Type B pancreatic cell (in vitro differentiated cells): ENCODE data around the gene SIGLEC6. TPM values are rescaled to one million over a fixed set of nuclear protein-coding genes. Genes with fewer than 3 reads are reported as not detected.
"Not testable (repeated sequence)": the region's sequence is repeated elsewhere in the genome, so short reads cannot be mapped to it uniquely, and the experiment has no call there.

ENCODE experiments used
- DNase-seq: peaks from one replicate; pipeline ENCODE4 v3.0.0; 2021; ENCODE audit warnings: mixed read lengths; ENCODE audit not compliant: unreplicated experiment; ENCODE audit errors: extremely low spot score
- H3K27ac Mint-ChIP-seq: 2 replicates; pipeline ENCODE4 v1.8.0; 2021; ENCODE audit warnings: mild to moderate bottlenecking, mixed read lengths
- H3K27me3 Mint-ChIP-seq: 2 replicates; pipeline ENCODE4 v1.8.0; 2021; ENCODE audit warnings: mixed read lengths
- H3K36me3 Mint-ChIP-seq: 2 replicates; pipeline ENCODE4 v1.8.0; 2021; ENCODE audit warnings: mixed read lengths
- H3K4me1 Mint-ChIP-seq: one replicate; pipeline ENCODE4 v1.8.0; 2021; ENCODE audit warnings: mixed read lengths; ENCODE audit not compliant: unreplicated experiment
- H3K4me3 Mint-ChIP-seq: 2 replicates; pipeline ENCODE4 v1.8.0; 2021; ENCODE audit warnings: mild to moderate bottlenecking, mixed read lengths
- H3K9me3 Mint-ChIP-seq: 2 replicates; pipeline ENCODE4 v1.8.0; 2021; ENCODE audit warnings: mixed read lengths
- CTCF ChIP-seq: fragments of 200-600 bp; sonication (generic); conservative IDR thresholded peaks from 2 replicates; pipeline ENCODE4 v1.5.0; 2021; ENCODE audit warnings: antibody characterized with exemption, mild to moderate bottlenecking
- total RNA-seq: library from RNA; stranded (reverse); gene quantifications from 2 replicates; pipeline ENCODE4 v1.2.1, GENCODE V29; 2021; ENCODE audit warnings: low replicate concordance

SIGLEC6 gene
- total RNA-seq, 1 donor from 2014 or later, result not detected

GRCh38 chr19:51501594-51502263 lies 29.7 kb downstream of the SIGLEC6 start, which contains the start of gene SIGLEC12:
SIGLEC12 (minus strand) TSS chr19:51501800; CDS start chr19:51501733, 67 bp downstream.
- Mint-ChIP-seq H3K9me3 (no peaks in the 10 kb centered on the region), H3K4me3 (no peak within 1 kb of the TSS), H3K36me3 (no peaks in the 10 kb centered on the region), H3K27me3 (peaks cover 6% of the 10 kb centered on the region), H3K27ac (no peak within 1 kb of the TSS), H3K4me1 (no peaks in the 10 kb centered on the region)
- no peak for DNase-seq
- no peak for TF ChIP-seq CTCF

GRCh38 chr19:51500931-51501330 lies 30.5 kb downstream of the SIGLEC6 start:
- not testable (repeated sequence) for DNase-seq, H3K9me3 Mint-ChIP-seq, H3K4me3 Mint-ChIP-seq, H3K27ac Mint-ChIP-seq, H3K27me3 Mint-ChIP-seq, H3K4me1 Mint-ChIP-seq, H3K36me3 Mint-ChIP-seq

- no peak overlapping the region for H3K27ac Mint-ChIP-seq
- no peak overlapping the region for H3K4me3 Mint-ChIP-seq
- H3K4me1 Mint-ChIP-seq, result no peaks in the 10 kb centered on the region
- peaks cover 3% of the 10 kb centered on the region for H3K27me3 Mint-ChIP-seq
- peaks cover 3% of the 10 kb centered on the region for H3K9me3 Mint-ChIP-seq
- no peak for TF ChIP-seq CTCF
- H3K36me3 Mint-ChIP-seq, result no peaks in the 10 kb centered on the region
- no peak for DNase-seq
Observed at GRCh38 chr19:51497666-51498065, 33.8 kb downstream of the SIGLEC6 start.

- Mint-ChIP-seq H3K9me3 (peaks cover 3% of the 10 kb centered on the region), H3K27me3 (peaks cover 3% of the 10 kb centered on the region), H3K36me3 (no peaks in the 10 kb centered on the region), H3K27ac (no peak overlapping the region), H3K4me1 (no peaks in the 10 kb centered on the region), H3K4me3 (no peak overlapping the region)
- no peak for TF ChIP-seq CTCF
- no peak for DNase-seq
Observed at GRCh38 chr19:51493776-51494175, 37.7 kb downstream of the SIGLEC6 start.

- Mint-ChIP-seq H3K27me3 (no peaks in the 10 kb centered on the region), H3K4me3 (no peak overlapping the region), H3K36me3 (no peaks in the 10 kb centered on the region), H3K9me3 (peaks cover 3% of the 10 kb centered on the region), H3K4me1 (no peaks in the 10 kb centered on the region), H3K27ac (no peak overlapping the region)
- TF ChIP-seq CTCF, result no peak
- no peak for DNase-seq
Observed at GRCh38 chr19:51491586-51491985, 39.9 kb downstream of the SIGLEC6 start.

- no peak for DNase-seq
- no peaks in the 10 kb centered on the region for H3K4me1 Mint-ChIP-seq
- H3K4me3 Mint-ChIP-seq, result no peak overlapping the region
- H3K36me3 Mint-ChIP-seq, result no peaks in the 10 kb centered on the region
- peaks cover 8% of the 10 kb centered on the region for H3K9me3 Mint-ChIP-seq
- H3K27ac Mint-ChIP-seq, result no peak overlapping the region
- TF ChIP-seq CTCF, result no peak
- peaks cover 4% of the 10 kb centered on the region for H3K27me3 Mint-ChIP-seq
Observed at GRCh38 chr19:51490676-51491075, 40.8 kb downstream of the SIGLEC6 start.
